Heart right ventricle (tissue), 16 donors: Measurements from ENCODE around the gene NCKAP5. TPM values are rescaled to one million over a fixed set of nuclear protein-coding genes. Genes with fewer than 3 reads are reported as not detected.

Source experiments
- ATAC-seq, 8 donors: fragments of 200-7000 bp; cut with Tn5 transposase; one replicate each; pipeline ENCODE4 v1.9.1; 2020; ENCODE audit warnings: mild to moderate bottlenecking in 8 of 8, moderate library complexity in 8 of 8, moderate number of reproducible peaks in 1 of 8
- DNase-seq, 2 donors: peaks; one replicate each; pipeline ENCODE4 v3.0.0-alpha.2; 2020
- H3K27ac ChIP-seq, 10 donors: fragments of 200-600 bp; sonication (generic) in 2 of 10; one replicate each; pipeline versions ENCODE4 v1.5.0 to v1.8.0; 2020 to 2022; ENCODE audit warnings: mild to moderate bottlenecking in 3 of 10
- H3K27me3 ChIP-seq, 7 donors: fragments of 200-600 bp; one replicate each; pipeline ENCODE4 v1.8.0; 2021 to 2022; ENCODE audit warnings: mild to moderate bottlenecking in 2 of 7
- H3K36me3 ChIP-seq, 9 donors: fragments of 200-600 bp; sonication (generic) in 1 of 9; one replicate each; pipeline versions ENCODE4 v1.5.0 to v1.8.0; 2020 to 2022; ENCODE audit warnings: mild to moderate bottlenecking in 2 of 9
- H3K4me1 ChIP-seq, 9 donors: fragments of 200-600 bp; sonication (generic) in 1 of 9; one replicate each; pipeline versions ENCODE4 v1.5.0 to v1.8.0; 2020 to 2022; ENCODE audit warnings: mild to moderate bottlenecking in 4 of 9
- H3K4me3 ChIP-seq, 10 donors: fragments of 200-600 bp; sonication (generic) in 2 of 10; one replicate each; pipeline versions ENCODE4 v1.5.0 to v1.8.0; 2020 to 2022; ENCODE audit warnings: mild to moderate bottlenecking in 7 of 10, moderate library complexity in 2 of 10
- H3K9me3 ChIP-seq, 11 donors: fragments of 200-600 bp in 10 of 11; sonication (generic) in 2 of 11; one replicate each; pipeline versions ENCODE4 v1.5.0 to v1.8.0; 2013 to 2022; ENCODE audit warnings: mild to moderate bottlenecking in 2 of 11, control low read depth in 1 of 11, moderate library complexity in 1 of 11
- CTCF ChIP-seq, 9 donors: fragments of 200-600 bp; sonication (generic) in 2 of 9; IDR thresholded peaks; one replicate each; pipeline versions ENCODE4 v1.5.0 to v1.8.0; 2021 to 2022; ENCODE audit warnings: antibody characterized with exemption in 9 of 9, mild to moderate bottlenecking in 5 of 9, moderate library complexity in 1 of 9
- WGBS, 2 donors: extraction: QIAGEN DNeasy Blood & Tissue Kit; methylation state at CpG; one replicate each; pipeline ENCODE4 v1.1.7; 2013; ENCODE audit warnings: inconsistent platforms in 1 of 2; 5-methylcytosine and 5-hydroxymethylcytosine counted together
- intact Hi-C, 10 donors: fragments of 100-400 bp; cut with DNase I; formaldehyde crosslinking; loops; one replicate each; pipeline versions ENCODE4 v1.11.1 to v1.14.2; 2022
- polyA plus RNA-seq, 2 donors: library from polyadenylated mRNA; stranded (reverse); fragments of 200-250 nt; gene quantifications; one replicate each; pipeline ENCODE4 v1.2.3, GENCODE V29; 2013
- total RNA-seq, 10 donors: library from RNA; stranded (reverse); fragmentation: NEBNext Ultra II Directional in 3 of 10; extraction: Animal tissue kit (Norgen Biotek cat#: 25700) in 3 of 10; gene quantifications; one replicate each; pipeline versions ENCODE4 v1.2.1 to v1.2.4, GENCODE V29; 2021 to 2023
- donor health status: Arrhythmogenic right ventricular cardiomyopathy.
- donor health status: ischemic (EF 13 %, LVEDD 7.1; RV severe dilation, severe dysfunction).
- donor health status: healthy with polysubstance abuse.
- donor health status: DM: no; HTN: yes; CAD: no.
- donor health status: DM: no; HTN: no; CAD: no.
- donor health status: ischemic (EF 25% LVEDD 6.9; RV normal size, moderate dysfunction).
- donor health status: ischemic (EF 25% LVEDD 5.7; RV mildly dilated, moderate dysfunction).
- donor health status: healthy.
- donor health status: DM: yes; HTN: yes; CAD: no.
- donor health status: Ischemic cardiomyopathy.
- donor health status: ischemic (EF 35%, LVEDD 5.7; RV mildly dilated, moderate dysfunction).
- donor health status: nonischemic (EF 11% LVEDD 7.7; RV severe dilation, severe dysfunction).
- donor health status: DM: yes; HTN: yes; CAD: no.
- donor health status: PGD.
- donor health status: ischemic (EF 29% LVEDD 5.4; RV normal size, mild dysfunction).
- donor health status: nonischemic (EF 23%, LVEDD 6.1; RV moderate dilation, normal function).

NCKAP5 gene
- total and polyA plus RNA-seq, 12 donors, result 0.57 to 11.7 (median 6.2) TPM

GRCh38 chr2:133462811-133463210 is 105.5 kb downstream of the NCKAP5 start:
- H3K27me3 ChIP-seq, result no peaks in the 10 kb centered on the region
- intact Hi-C loops, result no loop called here
- TF ChIP-seq CTCF (IDR thresholded peaks at IDR 0.05), result no peak
- ATAC-seq, result no peak
- H3K9me3 ChIP-seq, result no peaks in the 10 kb centered on the region
- DNase-seq, result no peak
- H3K36me3 ChIP-seq, result no peaks in the 10 kb centered on the region
- WGBS, 2 donors, result 86 to 91% methylated on average over 6 of the region's 6 CpGs
- H3K27ac ChIP-seq, result no peak overlapping the region
- H3K4me1 ChIP-seq, result no peaks in the 10 kb centered on the region
- H3K4me3 ChIP-seq, result no peak overlapping the region

- intact Hi-C loops, result no loop called here
- Histone ChIP-seq H3K9me3 (no peaks in the 10 kb centered on the region), H3K36me3 (no peaks in the 10 kb centered on the region), H3K27ac (no peak overlapping the region), H3K27me3 (no peaks in the 10 kb centered on the region), H3K4me1 (no peaks in the 10 kb centered on the region), H3K4me3 (no peak overlapping the region)
- WGBS, 2 donors, result 87 to 96% methylated on average over 4 of the region's 4 CpGs
- DNase-seq (no peak), ATAC-seq (no peak)
- no peak for TF ChIP-seq CTCF (IDR thresholded peaks at IDR 0.05)
Observed at GRCh38 chr2:133461484-133461883, 106.8 kb downstream of the NCKAP5 start.

GRCh38 chr2:133459590-133459989 is 108.7 kb downstream of the NCKAP5 start:
- intact Hi-C loops, result no loop called here
- H3K4me3 ChIP-seq, result no peak overlapping the region
- 82 to 92% methylated on average over 3 of the region's 3 CpGs for WGBS, 2 donors
- no peak overlapping the region for H3K27ac ChIP-seq
- no peak for TF ChIP-seq CTCF (IDR thresholded peaks at IDR 0.05)
- H3K4me1 ChIP-seq, result no peaks in the 10 kb centered on the region
- peaks cover 0 to 1% (median 0%) of the 10 kb centered on the region in 11 donors for H3K9me3 ChIP-seq
- no peaks in the 10 kb centered on the region for H3K27me3 ChIP-seq
- H3K36me3 ChIP-seq, result no peaks in the 10 kb centered on the region
- DNase-seq (no peak), ATAC-seq (no peak)

- DNase-seq (no peak), ATAC-seq (no peak)
- no peaks in the 10 kb centered on the region for H3K36me3 ChIP-seq
- no peak for TF ChIP-seq CTCF (IDR thresholded peaks at IDR 0.05)
- 39 to 46% methylated on average over 3 of the region's 3 CpGs for WGBS, 2 donors
- no peak overlapping the region for H3K27ac ChIP-seq
- H3K9me3 ChIP-seq, result peaks cover 0 to 14% (median 0%) of the 10 kb centered on the region in 11 donors
- H3K4me1 ChIP-seq, result no peaks in the 10 kb centered on the region
- H3K4me3 ChIP-seq, result no peak overlapping the region
- intact Hi-C loops, result no loop called here
- H3K27me3 ChIP-seq, result no peaks in the 10 kb centered on the region
Observed at GRCh38 chr2:133458280-133458679, 110.0 kb downstream of the NCKAP5 start.
